HCT116 (cell line): ENCODE results near the gene C1orf21. TPM values are rescaled to one million over a fixed set of nuclear protein-coding genes. Genes with fewer than 3 reads are reported as not detected.

Experiments used
- ATAC-seq: fragments of 200-7000 bp; cut with Tn5 transposase; 2 replicates; pipeline ENCODE4 v1.9.1; 2020; ENCODE audit warnings: mild to moderate bottlenecking, moderate library complexity
- BruUV-seq: library from RNA; stranded (reverse); fragments of 400-500 nt; replicated peaks from 2 replicates; lab custom pipeline; 2021; lab: Mats Ljungman, UMichigan
- CTCF ChIA-PET: fragments of 300-600 bp; sonication (Branson Sonifier 250); formaldehyde crosslinking; loops from one replicate; lab custom pipeline; 2021; ENCODE audit warnings: antibody characterized with exemption; lab: Charles Lee
- POLR2A ChIA-PET: fragments of 300-600, 350-600 bp; sonication (Branson Sonifier 250); formaldehyde crosslinking; loops from one replicate; lab custom pipeline; 2021; ENCODE audit warnings: antibody characterized with exemption; lab: Charles Lee
- RAD21 ChIA-PET, 2 experiments: fragments of 300-600 bp; sonication (Branson Sonifier 250); formaldehyde crosslinking; loops; one replicate each; lab custom pipeline; 2023; ENCODE audit warnings: low total read pairs in 2 of 2; ENCODE audit not compliant: uncharacterized antibody in 2 of 2, unreplicated experiment in 2 of 2, low non-redundant PET in 1 of 2; lab: Charles Lee
- DNase-seq: peaks from one replicate; pipeline ENCODE4 v3.0.0-alpha.2; 2010; ENCODE audit warnings: low read depth, low spot score
- H2AFZ ChIP-seq: fragments of 200-600 bp; shearing (Covaris generic), sonication (generic); 2 replicates; pipeline ENCODE4 v1.6.1; 2017; ENCODE audit warnings: low read depth, mixed run types, mixed read lengths, antibody characterized with exemption, low read length; ENCODE audit not compliant: poor library complexity, severe bottlenecking
- H3K27ac ChIP-seq: 2 replicates; pipeline ENCODE4 v1.5.1; 2012; ENCODE audit warnings: low read depth, low read length
- H3K27me3 ChIP-seq: fragments of 200-600 bp; sonication (generic); 2 replicates; pipeline ENCODE4 v1.6.1; 2016; ENCODE audit warnings: mixed run types, low read length, mixed read lengths; ENCODE audit not compliant: insufficient read depth
- H3K36me3 ChIP-seq, 2 experiments: fragments of 200-500 bp in 1 of 2; fragments of 200-600 bp in 1 of 2; sonication (Bioruptor generic) in 1 of 2; sonication (generic) in 1 of 2; 2 replicates each; pipeline versions ENCODE4 v1.5.1 to v1.6.1; 2014 to 2016; ENCODE audit warnings: low read length in 2 of 2, inconsistent platforms in 1 of 2, mixed read lengths in 1 of 2, mixed run types in 1 of 2; ENCODE audit not compliant: insufficient read depth in 2 of 2, control insufficient read depth in 1 of 2
- H3K4me1 ChIP-seq, 2 experiments: fragments of 200-600 bp in 1 of 2; sonication (generic) in 1 of 2; 2 replicates each; pipeline versions ENCODE4 v1.5.1 to v1.6.1; 2012 to 2017; ENCODE audit warnings: low read length in 2 of 2, inconsistent platforms in 1 of 2, mild to moderate bottlenecking in 1 of 2, mixed read lengths in 1 of 2, mixed run types in 1 of 2, moderate library complexity in 1 of 2; ENCODE audit not compliant: insufficient read depth in 2 of 2, control insufficient read depth in 1 of 2
- H3K4me2 ChIP-seq: fragments of 200-600 bp; sonication (generic); 2 replicates; pipeline ENCODE4 v1.6.1; 2017; ENCODE audit warnings: mixed run types, low read length, mixed read lengths
- H3K4me3 ChIP-seq, 2 experiments: fragments of 200-600 bp in 1 of 2; sonication (generic) in 1 of 2; replicated peaks in 1 of 2; 2 replicates each; pipeline ENCODE4 v1.5.1; 2011 to 2016; ENCODE audit warnings: low read length in 2 of 2, control low read depth in 1 of 2, low read depth in 1 of 2, mild to moderate bottlenecking in 1 of 2, mixed read lengths in 1 of 2, mixed run types in 1 of 2
- H3K79me2 ChIP-seq: fragments of 200-600 bp; sonication (generic); 2 replicates; pipeline ENCODE4 v1.6.1; 2017; ENCODE audit warnings: mild to moderate bottlenecking, mixed run types, low read length, moderate library complexity, mixed read lengths; ENCODE audit not compliant: insufficient read depth
- H3K9ac ChIP-seq: fragments of 200-600 bp; sonication (generic); 2 replicates; pipeline ENCODE4 v1.6.1; 2016; ENCODE audit warnings: low read length, mixed read lengths
- H3K9me2 ChIP-seq: fragments of 200-600 bp; sonication (generic), shearing (Covaris generic); 2 replicates; pipeline ENCODE4 v1.6.1; 2017; ENCODE audit warnings: mixed run types, mild to moderate bottlenecking, moderate library complexity; ENCODE audit not compliant: insufficient read depth
- H3K9me3 ChIP-seq, 2 experiments: fragments of 200-500 bp in 1 of 2; fragments of 200-600 bp in 1 of 2; sonication (Bioruptor generic) in 1 of 2; sonication (generic) in 1 of 2; 2 replicates each; pipeline ENCODE4 v1.6.1; 2014 to 2017; ENCODE audit warnings: low read length in 2 of 2, mixed read lengths in 2 of 2, inconsistent platforms in 1 of 2, low read depth in 1 of 2, mild to moderate bottlenecking in 1 of 2, mixed run types in 1 of 2, moderate library complexity in 1 of 2; ENCODE audit not compliant: control insufficient read depth in 1 of 2, insufficient read depth in 1 of 2
- H4K20me1 ChIP-seq: fragments of 200-600 bp; sonication (generic), shearing (Covaris generic); 2 replicates; pipeline ENCODE4 v1.6.1; 2017; ENCODE audit warnings: mixed run types, mild to moderate bottlenecking, moderate library complexity; ENCODE audit not compliant: insufficient read depth
- ATF3 ChIP-seq: IDR thresholded peaks from 2 replicates; pipeline ENCODE4 v1.6.1; 2012
- CBX3 ChIP-seq: IDR thresholded peaks from 2 replicates; pipeline ENCODE4 v1.6.1; 2012; ENCODE audit warnings: low read depth
- EGR1 ChIP-seq: IDR thresholded peaks from 2 replicates; pipeline ENCODE4 v1.6.1; 2012; ENCODE audit warnings: low read depth
- JUND ChIP-seq: IDR thresholded peaks from 2 replicates; pipeline ENCODE4 v1.6.1; 2012
- MAX ChIP-seq: IDR thresholded peaks from 2 replicates; pipeline ENCODE4 v1.6.1; 2012
- REST ChIP-seq: IDR thresholded peaks from 2 replicates; pipeline ENCODE4 v1.6.1; 2012; ENCODE audit warnings: low read depth
- SIN3A ChIP-seq: IDR thresholded peaks from 2 replicates; pipeline ENCODE4 v1.6.1; 2012; ENCODE audit warnings: low read depth
- TCF7L2 ChIP-seq: IDR thresholded peaks from 2 replicates; pipeline ENCODE4 v1.7.0; 2011; ENCODE audit warnings: borderline replicate concordance, inconsistent platforms; ENCODE audit not compliant: insufficient read depth, insufficient read length; ENCODE audit errors: extremely low read depth
- YY1 ChIP-seq: IDR thresholded peaks from 2 replicates; pipeline ENCODE4 v1.6.1; 2011; ENCODE audit warnings: low read length, low read depth, moderate library complexity, mild to moderate bottlenecking; ENCODE audit not compliant: insufficient replicate concordance; ENCODE audit errors: extremely low read depth
- ZBTB33 ChIP-seq: IDR thresholded peaks from 2 replicates; pipeline ENCODE4 v1.6.1; 2011; ENCODE audit warnings: mild to moderate bottlenecking, low read length, moderate library complexity; ENCODE audit not compliant: insufficient replicate concordance; ENCODE audit errors: extremely low read depth
- ZFX ChIP-seq: fragments of 450-650 bp; IDR thresholded peaks from 2 replicates; pipeline ENCODE4 v1.6.1; 2017
- ZNF274 ChIP-seq: fragments of 200-500 bp; sonication (Bioruptor generic); IDR thresholded peaks from 2 replicates; pipeline ENCODE4 v1.6.1; 2014; ENCODE audit warnings: mild to moderate bottlenecking, low read depth, low read length, inconsistent platforms
- intact Hi-C: fragments of 100-400 bp; cut with micrococcal nuclease; formaldehyde crosslinking; loops from 2 replicates; pipeline ENCODE4 v1.10.0; 2022
- total RNA-seq: library from RNA; stranded (reverse); gene quantifications from one replicate; pipeline ENCODE4 v1.2.1, GENCODE V29; 2021; ENCODE audit not compliant: unreplicated experiment

The C1orf21 gene
- total RNA-seq, 1 experiment from 2014 or later: 8.9 TPM

- no peaks in the 10 kb centered on the region for H4K20me1 ChIP-seq
- BruUV-seq: no TSS peak
- H3K27me3 ChIP-seq: no peaks in the 10 kb centered on the region
- no peak overlapping the region for H3K9ac ChIP-seq
- no peak overlapping the region for H3K4me3 ChIP-seq
- no peaks in the 10 kb centered on the region for H3K4me1 ChIP-seq
- H3K79me2 ChIP-seq: no peaks in the 10 kb centered on the region
- H2AFZ ChIP-seq: no peak overlapping the region
- no peaks in the 10 kb centered on the region for H3K9me3 ChIP-seq
- intact Hi-C loops: no loop called here
- no peaks in the 10 kb centered on the region for H3K36me3 ChIP-seq
- H3K4me2 ChIP-seq: no peak overlapping the region
- no peak for DNase-seq
- RAD21 ChIA-PET: no interaction called here
- CTCF ChIA-PET: no interaction called here
- no peak for TF ChIP-seq CBX3
- no peak for TF ChIP-seq YY1
- TF ChIP-seq ZBTB33: no peak
- no peak for TF ChIP-seq ATF3
- TF ChIP-seq MAX: no peak
- no peak for TF ChIP-seq EGR1
- no peak for TF ChIP-seq ZFX
- no peak for TF ChIP-seq ZNF274
- TF ChIP-seq, all 23 proteins: peak for 0
- ATAC-seq: no peak
- POLR2A ChIA-PET: no interaction called here
- H3K27ac ChIP-seq: no peak overlapping the region
- H3K9me2 ChIP-seq: no peaks in the 10 kb centered on the region
These were observed 36.8 kb downstream of the C1orf21 start for GRCh38 chr1:184423649-184424048.

GRCh38 chr1:184424157-184424556 lies 37.3 kb downstream of the C1orf21 start:
- CTCF ChIA-PET: no interaction called here
- RAD21 ChIA-PET: no interaction called here

More at GRCh38 chr1:184424157-184424556, 37.3 kb downstream of the C1orf21 start:
- H3K27me3 ChIP-seq: no peaks in the 10 kb centered on the region
- H2AFZ ChIP-seq: no peak overlapping the region
- H3K4me2 ChIP-seq: no peak overlapping the region
- no peaks in the 10 kb centered on the region for H3K9me3 ChIP-seq
- intact Hi-C loops: no loop called here
- H3K79me2 ChIP-seq: no peaks in the 10 kb centered on the region
- H3K4me1 ChIP-seq: no peaks in the 10 kb centered on the region
- H3K9me2 ChIP-seq: no peaks in the 10 kb centered on the region
- DNase-seq (no peak), ATAC-seq (no peak)
- POLR2A ChIA-PET: no interaction called here
- no peaks in the 10 kb centered on the region for H4K20me1 ChIP-seq
- TF ChIP-seq MAX (no peak), ZNF274 (no peak), JUND (no peak), SIN3A (no peak), TCF7L2 (no peak), REST (no peak)
- no peaks in the 10 kb centered on the region for H3K36me3 ChIP-seq
- no TSS peak for BruUV-seq
- H3K27ac ChIP-seq: no peak overlapping the region
- no peak overlapping the region for H3K4me3 ChIP-seq
- no peak overlapping the region for H3K9ac ChIP-seq
